Hepatocyte (in vitro differentiated cells): ENCODE measurements around the gene MTA2.

Experiments used
- CTCF ChIP-seq: fragments of 200-600 bp; sonication (generic); IDR thresholded peaks from 2 replicates; pipeline ENCODE4 v1.5.1; 2016; ENCODE audit warnings: antibody characterized with exemption, mild to moderate bottlenecking; ENCODE audit not compliant: poor library complexity
- EZH2 ChIP-seq: fragments of 200-600 bp; sonication (generic); IDR thresholded peaks from 2 replicates; pipeline ENCODE4 v1.6.1; 2016; ENCODE audit warnings: antibody characterized with exemption, mild to moderate bottlenecking, borderline replicate concordance

GRCh38 chr11:62608776-62609175 is 7.1 kb upstream of the MTA2 start:
- TF ChIP-seq CTCF: no peak
- no peak for TF ChIP-seq EZH2
